Measurements from ENCODE around the gene ZNF814. TPM values are rescaled to one million over a fixed set of nuclear protein-coding genes. Genes with fewer than 3 reads are reported as not detected.

ZNF814 gene
- total and polyA plus RNA-seq, 2 experiments from 2014 or later = 80.4 to 86.9 TPM

- Mint-ChIP-seq H3K27ac (no peak overlapping the region), H3K4me1 (peaks cover 24% of the 10 kb centered on the region), H3K4me3 (no peak overlapping the region; the same call in 2 of the 3 replicates), H3K9me3 (no peaks in the 10 kb centered on the region; the same call in 2 of the 3 replicates), H3K27me3 (ENCODE audit: insufficient read depth, low read depth, poor library complexity) (peaks cover 8% of the 10 kb centered on the region), H3K36me3 (ENCODE audit: low read depth) (peaks cover 41% of the 10 kb centered on the region)
- ATAC-seq = no peak
- H2AFZ ChIP-seq = no peak overlapping the region
- H3K4me1 ChIP-seq (ENCODE audit: insufficient read depth) = no peaks in the 10 kb centered on the region
- H3K27me3 ChIP-seq (ENCODE audit: insufficient read depth) = no peaks in the 10 kb centered on the region
- no peak overlapping the region for H3K4me2 ChIP-seq
- no peak overlapping the region for H3K27ac ChIP-seq (ENCODE audit: low read depth)
- 0 out of 2 replicates have a peak, but pooled peaks cover 5% of the 10 kb centered on the region for H3F3A ChIP-seq (replicated peaks; ENCODE audit: low read depth)
- H3K79me2 ChIP-seq (replicated peaks; ENCODE audit: insufficient read depth) = peaks cover 43% of the 10 kb centered on the region
- H4K20me1 ChIP-seq (replicated peaks; ENCODE audit: insufficient read depth) = peaks cover 15% of the 10 kb centered on the region
- no peaks in the 10 kb centered on the region for H3K9me2 ChIP-seq (ENCODE audit: insufficient read depth)
- H3K4me3 ChIP-seq = no peak overlapping the region
- no peak for TF ChIP-seq ZNF114 (CRISPR knock-in tag; IDR thresholded peaks at IDR 0.05)
- no peak for TF ChIP-seq ETS1 (IDR thresholded peaks at IDR 0.05)
- TF ChIP-seq STAT1 (IDR thresholded peaks at IDR 0.05; ENCODE audit: unreplicated experiment) = no peak
- no peak for TF ChIP-seq CTCF (conservative IDR thresholded peaks at IDR 0.05; ENCODE audit: low read depth in 2 of 2)
- no peak for TF ChIP-seq EZH2phosphoT487 (IDR thresholded peaks at IDR 0.05; ENCODE audit: unreplicated experiment)
- TF ChIP-seq POLR2AphosphoS5 (IDR thresholded peaks at IDR 0.05; ENCODE audit: low read depth) = no peak
- TF ChIP-seq EZH2 (IDR thresholded peaks at IDR 0.05; ENCODE audit: low read depth, unreplicated experiment) = no peak
- no peak for TF ChIP-seq REST (IDR thresholded peaks at IDR 0.05; ENCODE audit: unreplicated experiment)
- TF ChIP-seq CREB1 (CRISPR knock-in tag; IDR thresholded peaks at IDR 0.05; ENCODE audit: low read depth) = no peak
- no peak for TF ChIP-seq ZNF331 (CRISPR knock-in tag; IDR thresholded peaks at IDR 0.05; ENCODE audit: low read depth)
- no peak for TF ChIP-seq ZNF462 (CRISPR knock-in tag; IDR thresholded peaks at IDR 0.05)
- TF ChIP-seq JUNB (IDR thresholded peaks at IDR 0.05; ENCODE audit: unreplicated experiment) = no peak
- no peak for TF ChIP-seq NANOG (IDR thresholded peaks at IDR 0.05; ENCODE audit: borderline replicate concordance)
- no peak for DNase-seq (ENCODE audit: low spot score)
- H3K36me3 ChIP-seq (ENCODE audit: insufficient read depth) = peaks cover 30% of the 10 kb centered on the region
These were observed 76.6 kb downstream of the ZNF814 start for GRCh38 chr19:57812226-57812625.
